RWPE1 (cell line): Measurements from ENCODE around the gene CCDC18.
A peak's percentile ranks its signal among the peaks of the same experiment; 100 is the strongest.

ENCODE experiments used
- CTCF ChIA-PET: fragments of 350-600 bp; sonication (Branson Sonifier 250); formaldehyde crosslinking; extraction: SDS; loops from one replicate; lab custom pipeline; 2021; lab: Yijun Ruan, JAX
- POLR2A ChIA-PET: fragments of 400-600 bp; formaldehyde crosslinking; extraction: SDS; loops from one replicate; lab custom pipeline; 2020; ENCODE audit warnings: antibody characterized with exemption; ENCODE audit not compliant: low non-redundant PET; lab: Yijun Ruan, JAX
- DNase-seq: peaks from one replicate; pipeline ENCODE4 v3.0.0; 2012; ENCODE audit warnings: low spot score
- H3K27ac ChIP-seq: fragments of 450-650 bp; 2 replicates; pipeline ENCODE4 v1.5.1; 2017
- TF ChIP-seq, protein P1 (sequence below): fragments of 450-650 bp; conservative IDR thresholded peaks from 2 replicates; pipeline ENCODE4 v1.5.1; 2017; ENCODE audit warnings: low read depth, mild to moderate bottlenecking

The CCDC18 gene

DNA sequence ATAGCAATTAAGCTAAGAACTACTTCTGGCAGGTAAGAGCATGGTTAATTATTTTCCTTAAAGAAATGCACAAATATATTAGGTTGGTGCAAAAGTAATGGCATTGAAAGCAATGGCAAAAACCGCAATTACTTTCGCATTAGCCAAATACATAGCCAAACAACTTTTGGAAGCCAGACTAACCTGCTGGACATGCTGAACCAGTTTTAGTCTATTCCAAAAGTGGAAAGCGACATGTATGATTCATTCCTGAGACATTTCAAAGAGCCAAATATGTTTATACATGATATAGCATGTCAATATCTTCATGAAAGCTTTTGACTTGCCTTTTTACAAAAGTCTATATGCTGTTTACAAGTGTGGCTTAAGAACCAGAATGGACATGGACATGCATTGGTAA lies 141.8 kb downstream of the CCDC18 start:
- TF ChIP-seq, protein P1, sequence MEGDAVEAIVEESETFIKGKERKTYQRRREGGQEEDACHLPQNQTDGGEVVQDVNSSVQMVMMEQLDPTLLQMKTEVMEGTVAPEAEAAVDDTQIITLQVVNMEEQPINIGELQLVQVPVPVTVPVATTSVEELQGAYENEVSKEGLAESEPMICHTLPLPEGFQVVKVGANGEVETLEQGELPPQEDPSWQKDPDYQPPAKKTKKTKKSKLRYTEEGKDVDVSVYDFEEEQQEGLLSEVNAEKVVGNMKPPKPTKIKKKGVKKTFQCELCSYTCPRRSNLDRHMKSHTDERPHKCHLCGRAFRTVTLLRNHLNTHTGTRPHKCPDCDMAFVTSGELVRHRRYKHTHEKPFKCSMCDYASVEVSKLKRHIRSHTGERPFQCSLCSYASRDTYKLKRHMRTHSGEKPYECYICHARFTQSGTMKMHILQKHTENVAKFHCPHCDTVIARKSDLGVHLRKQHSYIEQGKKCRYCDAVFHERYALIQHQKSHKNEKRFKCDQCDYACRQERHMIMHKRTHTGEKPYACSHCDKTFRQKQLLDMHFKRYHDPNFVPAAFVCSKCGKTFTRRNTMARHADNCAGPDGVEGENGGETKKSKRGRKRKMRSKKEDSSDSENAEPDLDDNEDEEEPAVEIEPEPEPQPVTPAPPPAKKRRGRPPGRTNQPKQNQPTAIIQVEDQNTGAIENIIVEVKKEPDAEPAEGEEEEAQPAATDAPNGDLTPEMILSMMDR = no peak
- ChIA-PET POLR2A (no interaction called here), CTCF (interaction anchor here (1.1 kb wide), 1 partner anchor 14 kb away, joined by 3 read pairs; no protein-coding TSS in a partner anchor)

DNA sequence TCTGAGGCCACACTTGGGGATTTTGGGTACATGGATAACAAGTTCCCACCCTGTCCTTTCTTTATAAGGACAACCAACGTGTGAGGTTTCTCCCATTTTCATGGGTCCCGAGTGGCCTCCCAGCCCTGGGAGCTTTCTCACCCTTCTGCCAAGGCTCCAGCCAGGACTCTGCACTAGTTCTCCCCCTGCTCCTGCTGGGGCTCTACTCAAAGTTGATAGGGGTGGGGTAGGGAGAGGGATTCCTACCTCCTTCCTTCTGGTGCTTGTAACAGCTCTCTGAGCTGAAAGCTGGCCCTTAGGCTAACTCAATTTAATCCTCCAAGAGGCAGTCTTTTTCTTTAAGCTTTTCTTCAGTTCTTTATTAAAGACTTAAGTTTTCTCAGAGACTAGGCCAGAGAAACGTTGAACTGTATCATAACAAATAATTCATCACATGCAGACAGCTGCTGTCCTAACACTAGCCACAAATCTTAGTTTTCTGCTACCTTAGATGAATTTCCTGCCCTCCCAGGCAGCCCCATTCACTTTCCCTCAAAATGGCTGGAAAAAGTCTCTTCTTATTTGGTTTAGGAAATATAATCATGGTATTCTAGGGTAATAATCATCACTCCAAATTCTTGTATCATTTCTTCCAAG lies 142.8 kb downstream of the CCDC18 start:
- no peak overlapping the region for H3K27ac ChIP-seq
- ChIA-PET POLR2A (no interaction called here), CTCF (interaction anchor here (0.6 to 1.1 kb wide), 2 partner anchors 13 to 32 kb away, joined by 3 to 4 read pairs; no protein-coding TSS in a partner anchor)
- DNase-seq = no peak
- TF ChIP-seq, protein P1 = no peak

More for the DNA sequence above, 141.8 kb downstream of the CCDC18 start:
- H3K27ac ChIP-seq = no peak overlapping the region
- DNase-seq = peak; percentile 47

DNA sequence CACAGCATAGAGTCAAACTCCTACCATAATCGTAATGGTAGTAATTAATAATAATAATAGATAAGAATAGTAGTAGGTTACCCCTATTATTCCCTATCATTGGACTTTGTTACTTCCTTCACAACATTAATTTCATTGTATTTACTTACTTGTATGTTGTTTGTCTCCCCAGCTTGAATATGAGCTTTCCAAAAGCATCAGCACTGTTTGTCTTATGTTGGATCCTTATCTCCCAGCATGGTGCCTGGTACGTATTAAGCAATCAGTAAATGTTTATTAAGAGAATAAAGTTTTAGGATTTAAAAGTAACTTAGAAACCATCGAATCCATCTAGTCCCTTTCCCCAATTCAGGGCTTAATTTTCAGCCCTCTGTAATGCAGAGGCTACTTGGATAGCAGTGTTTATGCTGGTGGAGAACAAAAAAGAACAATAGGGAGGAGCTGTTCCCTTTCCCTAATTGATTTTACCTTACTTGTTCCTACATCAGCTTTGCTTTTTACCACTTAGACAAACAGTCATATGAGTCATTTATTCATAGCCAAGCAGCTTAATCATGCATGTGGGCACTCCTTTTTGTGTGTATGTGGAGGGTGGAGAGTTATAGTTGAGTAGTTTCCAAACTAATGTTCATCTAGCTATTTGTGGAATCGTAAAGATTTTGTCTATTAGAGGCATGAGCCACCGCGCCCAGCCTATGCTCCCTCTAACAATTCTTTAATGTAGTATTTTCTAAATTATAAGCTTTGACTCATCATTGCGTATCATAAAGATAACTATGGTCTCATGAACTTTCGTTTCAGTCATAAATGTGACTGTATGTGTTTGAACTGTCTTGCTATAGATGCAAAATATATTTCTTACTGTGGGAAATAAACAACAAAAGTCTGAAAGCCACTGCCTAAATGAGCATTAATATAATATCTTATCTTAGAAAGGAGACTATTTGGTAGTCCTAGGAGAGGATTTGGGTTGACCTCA lies 144.3 kb downstream of the CCDC18 start:
- peak; percentile 81 for DNase-seq
- ChIA-PET CTCF (interaction anchor here (0.5 to 1.4 kb wide), 3 partner anchors 13 to 461 kb away, joined by 3 to 5 read pairs (median 4); no protein-coding TSS in a partner anchor), POLR2A (no interaction called here)
- TF ChIP-seq, protein P1 = no peak
- peak overlapping the region; percentile 91 for H3K27ac ChIP-seq
